Activated effector memory CD4-positive, alpha-beta T cell treated with Interleukin-2 at 50 U/mL for 16 hours (primary cell): ENCODE results near the gene KLHL3.

Experiments used
- DNase-seq: peaks from one replicate; pipeline ENCODE4 v3.0.0-alpha.2; 2020

The KLHL3 gene

DNA sequence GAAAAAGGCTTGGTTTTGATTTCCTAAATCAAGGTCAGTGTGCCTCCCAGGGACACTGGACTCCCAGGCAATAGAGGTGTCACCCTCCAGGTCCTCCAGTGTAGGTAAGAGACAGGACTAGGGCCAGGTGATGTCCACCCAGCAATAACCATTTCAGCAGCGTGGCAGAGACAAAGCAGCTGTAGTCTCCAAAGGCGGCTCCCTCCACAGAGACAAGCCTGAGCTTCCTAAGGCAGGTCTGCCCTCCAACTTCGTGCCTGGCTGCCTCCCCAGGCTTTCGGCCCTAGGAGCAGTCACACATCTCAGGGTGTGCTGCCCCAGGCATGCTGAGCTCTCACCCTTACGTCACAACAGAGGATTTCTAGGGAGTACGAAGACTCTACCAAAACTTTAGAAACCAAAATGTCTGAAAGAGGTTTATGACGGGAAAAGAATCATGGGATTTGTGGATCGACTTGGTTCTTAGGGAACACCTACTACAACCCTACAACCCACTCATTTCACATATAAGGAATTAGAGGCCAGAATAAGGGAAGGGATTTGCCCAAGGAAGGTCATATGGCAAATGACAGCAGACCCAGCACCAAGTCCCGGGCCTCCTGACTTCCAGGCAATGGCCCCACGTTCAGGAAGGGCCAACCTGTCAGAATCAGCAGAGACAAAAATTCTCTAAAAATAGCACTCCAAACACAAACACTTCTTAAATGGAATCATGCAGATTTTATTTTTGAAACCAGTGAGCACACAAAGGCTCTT is 105.5 kb downstream of the KLHL3 start:
- no peak for DNase-seq

- DNase-seq, result no peak
These were observed 106.2 kb downstream of the KLHL3 start for GRCh38 chr5:137629646-137630045.

- DNase-seq, result no peak
These were observed 108.2 kb downstream of the KLHL3 start for GRCh38 chr5:137627706-137628105.

DNA sequence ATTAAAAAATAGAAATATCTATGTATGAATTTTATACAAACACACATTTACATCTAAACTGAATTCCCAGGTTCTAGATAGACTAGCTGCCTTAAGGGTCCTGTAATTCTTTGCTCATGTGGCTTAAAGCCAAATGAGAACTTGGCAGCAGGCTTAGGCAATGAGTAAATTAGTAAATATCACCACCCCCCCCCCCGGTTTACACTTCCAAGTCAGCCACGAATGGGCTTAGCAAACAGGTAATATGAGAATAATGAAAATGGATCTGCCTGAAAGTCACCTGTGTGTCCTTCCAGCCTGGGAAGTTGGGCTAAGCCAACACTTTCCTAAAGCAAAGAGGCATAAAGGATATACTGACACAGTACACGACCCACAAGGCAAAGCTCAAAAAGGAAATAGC is 108.6 kb downstream of the KLHL3 start:
- no peak for DNase-seq

- DNase-seq, result no peak
These were observed 111.0 kb downstream of the KLHL3 start for GRCh38 chr5:137624786-137625349.

DNA sequence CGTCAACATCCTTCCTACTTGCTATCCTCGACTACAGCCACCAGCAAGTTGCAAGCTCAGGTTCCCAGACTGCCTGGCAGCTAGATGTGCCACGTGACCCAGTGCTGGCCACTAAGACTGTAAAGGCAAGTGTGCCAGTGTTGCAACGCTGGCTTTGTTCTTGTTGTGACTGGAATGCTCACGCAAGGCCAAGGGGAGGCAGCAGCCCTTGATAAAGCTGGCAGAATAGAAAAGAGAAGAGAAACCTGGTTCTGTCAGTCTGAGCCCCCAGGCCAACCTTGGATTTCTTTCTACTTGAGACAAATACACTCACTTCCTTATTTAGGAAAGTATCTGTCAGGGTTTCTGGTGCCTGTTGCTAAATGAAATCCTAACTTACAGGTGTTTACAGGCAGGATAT is 113.0 kb downstream of the KLHL3 start:
- DNase-seq, result no peak

DNA sequence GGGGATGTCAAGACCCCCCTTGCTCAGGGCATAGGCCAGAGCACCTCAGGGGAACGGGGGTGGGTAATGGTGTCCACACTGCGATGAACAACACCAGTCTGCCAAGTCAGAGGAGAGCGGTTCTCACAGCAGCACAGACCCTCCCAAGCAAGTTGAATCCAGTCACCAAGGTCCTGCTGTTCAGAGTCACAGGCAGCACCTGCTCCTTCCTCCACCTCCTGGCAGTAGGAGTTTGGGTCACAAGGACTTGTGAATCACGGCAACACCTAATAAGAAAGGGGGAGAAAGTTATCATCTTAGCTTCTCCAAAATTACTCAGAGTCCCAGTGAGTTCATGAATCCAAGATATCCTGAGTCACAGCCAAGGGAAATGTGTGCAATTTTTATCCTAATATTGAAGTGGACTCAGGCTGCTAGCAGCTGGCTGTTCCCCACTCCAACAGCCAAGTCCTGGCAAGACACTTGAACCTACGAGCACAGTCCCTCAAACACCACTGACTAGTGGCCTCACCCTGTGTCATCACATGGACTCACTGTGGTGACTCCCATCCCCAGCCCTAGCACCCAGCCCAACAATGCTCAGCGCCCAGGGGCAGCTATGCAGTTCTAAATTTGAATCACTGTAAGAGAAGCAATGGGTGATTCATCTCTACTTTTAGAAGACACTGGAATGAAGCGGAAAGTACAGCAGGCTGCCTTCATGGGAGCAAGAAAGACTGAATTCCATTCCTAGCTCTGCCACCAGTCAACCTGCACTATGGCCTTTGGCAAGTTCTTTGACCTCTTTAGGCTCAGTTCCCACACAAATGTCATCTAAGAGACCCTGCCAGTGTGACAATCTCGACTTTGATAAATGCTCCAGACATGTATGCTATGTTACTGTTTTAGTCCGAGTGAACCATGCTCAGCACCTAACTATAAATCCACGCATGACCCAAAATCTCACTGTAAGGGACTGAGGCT is 113.7 kb downstream of the KLHL3 start:
- DNase-seq, result no peak

DNA sequence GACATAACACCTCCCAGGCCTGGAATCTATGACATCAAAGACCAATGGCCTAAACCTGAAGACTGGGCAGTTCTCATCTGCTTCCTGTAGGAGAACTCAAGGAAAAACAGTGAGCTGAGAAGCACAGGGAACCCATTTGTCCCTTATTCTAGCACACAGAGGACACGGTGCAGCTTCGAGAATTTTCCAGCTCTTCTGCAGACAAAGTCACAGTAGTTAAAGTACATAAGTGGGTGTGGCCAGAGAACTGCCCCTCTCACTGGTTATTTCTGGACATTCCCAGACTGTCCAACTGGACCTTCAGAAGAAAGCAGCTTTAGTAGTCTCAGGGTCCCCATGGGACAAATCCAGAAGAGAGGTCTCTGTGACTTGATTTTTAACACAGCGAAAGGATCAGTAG is 114.6 kb downstream of the KLHL3 start:
- DNase-seq, result no peak

DNA sequence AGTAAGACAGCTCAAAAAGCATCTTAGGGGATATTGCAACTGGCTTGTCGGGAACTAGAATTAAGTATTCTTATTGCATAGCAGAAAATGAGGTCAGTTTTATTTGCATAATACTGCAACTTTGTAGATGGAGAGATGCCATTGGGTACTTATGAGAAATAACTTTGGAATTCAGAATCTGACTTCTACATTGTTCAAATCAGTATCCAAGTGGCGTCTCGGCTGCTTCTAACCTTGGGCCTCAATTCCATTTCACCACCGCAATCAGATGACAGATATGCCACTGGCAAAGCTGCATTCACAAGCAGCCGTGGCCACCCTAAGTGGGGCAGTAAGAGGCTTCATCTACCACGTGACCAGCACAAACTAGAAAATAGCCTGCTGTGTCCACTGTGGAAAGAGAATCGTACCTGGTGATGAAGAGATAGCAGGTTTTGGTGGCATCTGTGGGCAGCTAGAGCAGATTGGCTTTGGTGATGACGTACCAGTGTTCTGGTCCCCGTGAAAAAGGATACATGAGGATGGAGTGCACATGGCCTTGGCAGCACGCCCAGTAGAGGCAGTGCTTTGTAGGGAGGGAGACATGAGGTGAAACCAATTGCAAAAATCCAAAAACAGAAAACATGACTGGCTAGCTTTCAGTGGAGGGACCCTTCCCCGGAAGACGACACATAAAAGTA is 116.6 kb downstream of the KLHL3 start:
- no peak for DNase-seq

DNA sequence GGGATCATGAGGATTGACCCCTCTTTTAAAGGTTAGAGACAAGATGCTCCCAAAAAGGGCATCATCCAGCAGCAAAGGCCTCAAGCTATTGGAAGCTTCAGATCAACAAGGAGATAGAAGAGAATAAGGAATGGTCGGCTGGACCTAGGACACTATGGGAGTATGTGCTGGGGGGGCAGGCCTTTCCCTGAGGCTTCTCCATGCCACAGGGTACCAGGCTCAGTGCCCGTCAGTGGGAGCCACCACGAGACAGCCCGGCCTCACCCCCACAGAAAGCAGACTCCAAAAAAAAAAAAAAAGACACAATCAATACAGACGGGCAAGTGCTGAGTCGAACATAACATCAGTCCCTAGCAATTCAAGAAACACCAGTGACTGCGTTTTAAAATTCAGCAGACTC is 117.4 kb downstream of the KLHL3 start:
- no peak for DNase-seq

- DNase-seq, result no peak
These were observed 118.2 kb downstream of the KLHL3 start for GRCh38 chr5:137617528-137618205.

DNA sequence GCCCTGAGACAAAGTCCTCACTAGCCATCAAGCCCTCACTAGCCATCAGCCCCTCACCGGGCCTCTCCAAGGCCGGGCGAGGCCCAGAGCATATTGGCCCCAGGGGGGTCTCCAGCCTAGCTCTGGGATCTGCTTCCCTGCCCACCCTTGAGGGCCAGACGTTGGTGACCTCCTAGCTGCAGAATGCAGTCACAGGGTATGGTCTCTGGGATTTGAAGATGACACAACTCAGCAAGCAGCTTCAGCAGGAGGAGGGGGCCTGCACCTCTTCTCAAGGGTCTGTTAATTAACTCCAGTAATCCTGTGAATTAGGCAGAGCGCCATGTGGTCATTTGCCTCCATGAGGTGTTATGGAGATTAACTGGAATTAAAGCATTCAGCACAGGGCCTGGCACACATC is 119.8 kb downstream of the KLHL3 start:
- DNase-seq, result no peak

DNA sequence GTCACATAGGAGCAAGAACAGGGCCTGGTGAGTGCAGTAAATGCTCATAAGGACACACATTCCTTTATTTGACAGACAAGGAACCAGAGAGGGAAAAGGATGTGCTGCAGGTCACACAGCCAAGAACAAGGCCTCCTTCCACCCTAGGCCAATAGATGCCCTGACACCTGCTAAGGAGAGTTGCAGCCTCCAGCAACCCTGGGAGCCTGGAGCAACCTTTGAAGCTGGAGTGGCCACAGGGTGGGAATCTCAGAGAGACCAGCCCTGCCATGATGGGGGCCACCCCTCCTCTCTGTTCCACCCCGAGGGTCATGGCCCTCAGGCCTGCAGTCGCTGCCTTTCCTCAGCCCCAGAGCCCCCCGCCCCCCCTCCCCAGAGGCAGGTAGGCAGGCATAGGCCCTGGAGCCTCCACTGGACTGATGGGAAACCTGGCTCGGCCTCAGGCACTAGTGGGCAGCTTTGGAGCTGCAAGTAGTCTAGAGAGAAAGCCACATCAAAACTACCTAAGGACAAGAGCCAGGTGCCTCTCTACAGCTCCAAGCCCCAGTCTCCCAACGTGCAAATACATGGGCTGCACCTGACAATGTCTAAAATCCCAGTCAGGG is 120.6 kb downstream of the KLHL3 start:
- DNase-seq, result no peak

- no peak for DNase-seq
These were observed 122.2 kb downstream of the KLHL3 start for GRCh38 chr5:137613554-137614265.

DNA sequence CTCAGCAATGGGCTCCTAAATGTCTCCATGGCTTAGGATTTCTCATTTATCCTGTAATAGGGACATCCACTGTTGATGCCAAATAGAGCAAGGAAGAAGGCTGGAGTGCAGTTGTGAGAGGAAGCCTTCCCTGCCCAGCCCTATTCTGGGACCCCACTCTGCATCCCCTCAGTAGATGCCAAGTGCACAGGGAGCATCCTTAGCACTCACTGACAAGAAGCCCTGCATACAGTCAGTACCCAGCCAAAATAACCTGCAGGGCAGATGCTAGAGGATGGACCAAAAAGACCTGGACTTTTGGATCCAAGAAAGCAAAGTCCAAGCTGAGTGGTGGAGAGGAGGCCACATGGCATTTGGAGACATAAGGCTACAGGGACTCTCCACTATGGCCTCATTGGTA is 123.3 kb downstream of the KLHL3 start:
- DNase-seq, result no peak

- DNase-seq, result no peak
These were observed 124.0 kb downstream of the KLHL3 start for GRCh38 chr5:137611794-137612435.

DNA sequence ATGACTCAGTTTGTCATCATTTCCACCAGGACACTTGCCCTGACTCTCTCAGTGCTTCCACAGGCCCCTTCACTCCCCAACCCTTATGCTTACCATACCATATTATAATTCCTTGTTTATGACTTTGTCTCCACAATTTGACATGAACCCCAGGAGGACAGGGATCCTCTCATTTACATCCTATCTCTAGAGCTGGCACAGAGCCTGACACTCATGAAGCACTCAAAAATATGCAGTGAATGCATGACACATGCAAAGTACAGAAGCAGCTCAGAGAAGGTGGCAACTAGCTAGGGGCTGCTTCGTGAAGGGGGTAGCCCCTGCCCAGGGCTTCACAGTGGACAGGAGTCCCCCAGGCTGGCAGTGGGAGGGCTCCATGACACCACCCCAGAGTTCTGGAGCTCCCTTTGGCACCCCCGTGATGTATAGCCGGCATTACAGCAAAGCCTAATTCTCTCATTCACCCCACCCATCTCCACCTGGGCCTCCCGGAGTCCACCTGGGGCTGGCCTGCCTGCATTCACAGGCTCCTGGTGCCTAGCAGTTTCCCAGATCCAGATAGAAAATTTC is 124.8 kb downstream of the KLHL3 start:
- no peak for DNase-seq

GRCh38 chr5:137610598-137610997 is 125.3 kb downstream of the KLHL3 start:
- no peak for DNase-seq

GRCh38 chr5:137609127-137609526 is 126.8 kb downstream of the KLHL3 start:
- DNase-seq, result no peak

DNA sequence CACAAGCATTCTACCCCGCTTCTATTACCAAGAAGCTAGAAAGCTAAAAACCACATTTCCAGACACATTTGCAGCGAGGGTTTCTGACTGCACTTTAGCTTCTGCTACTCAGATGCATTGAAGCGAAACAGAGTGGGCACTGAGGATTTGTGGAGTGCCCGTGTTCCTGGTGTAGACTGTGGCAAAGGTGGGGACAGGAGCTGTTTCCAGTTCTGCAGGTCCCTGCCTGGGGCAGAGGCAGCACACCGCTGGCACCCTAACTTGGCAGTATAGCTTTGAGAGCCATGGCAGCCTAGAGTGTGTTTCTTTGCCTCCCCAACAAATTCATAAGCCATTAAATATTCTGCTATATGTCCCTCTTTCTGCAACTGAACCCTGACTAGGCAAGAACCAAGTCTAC is 128.1 kb downstream of the KLHL3 start:
- no peak for DNase-seq

DNA sequence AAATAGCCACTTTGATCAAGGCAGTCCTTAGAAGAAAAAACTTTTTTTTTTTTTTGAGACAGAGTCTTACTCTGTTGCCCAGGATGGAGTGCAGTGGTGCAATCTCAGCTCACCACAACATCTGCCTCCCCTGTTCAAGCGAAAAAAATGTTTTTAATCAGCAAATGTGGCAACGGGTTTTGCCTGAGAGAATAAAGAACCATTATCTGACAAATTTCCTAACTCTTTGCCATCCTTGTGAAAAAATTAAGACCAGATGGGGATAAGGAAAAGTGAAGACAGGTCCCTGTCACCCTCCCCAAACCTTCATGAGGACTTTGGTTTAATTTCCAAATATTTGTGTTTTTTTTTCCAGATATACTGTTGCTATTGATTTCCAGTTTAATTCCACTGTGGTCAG is 129.5 kb downstream of the KLHL3 start:
- no peak for DNase-seq
